Neural cell (in vitro differentiated cells): ENCODE data around the gene WASF3.

Source experiments
- EZH2 ChIP-seq: fragments of 200-600, 300-800 bp; shearing (Covaris generic), sonication (generic); IDR thresholded peaks from 2 replicates; pipeline ENCODE4 v1.6.1; 2014; ENCODE audit warnings: antibody characterized with exemption, low read length, borderline replicate concordance, mild to moderate bottlenecking; ENCODE audit not compliant: insufficient read depth, poor library complexity, severe bottlenecking
- POLR2AphosphoS5 ChIP-seq: IDR thresholded peaks from 2 replicates; pipeline ENCODE4 v1.6.1; 2012
- SMC3 ChIP-seq: fragments of 450-650 bp; conservative IDR thresholded peaks from 2 replicates; pipeline ENCODE4 v1.6.1; 2014; ENCODE audit warnings: antibody characterized with exemption, mild to moderate bottlenecking, moderate library complexity; ENCODE audit not compliant: poor library complexity
- TAF1 ChIP-seq: IDR thresholded peaks from 2 replicates; pipeline ENCODE4 v1.6.1; 2012; ENCODE audit warnings: low read depth
- TF ChIP-seq, protein P1 (sequence below): fragments of 450-650 bp; IDR thresholded peaks from 2 replicates; pipeline ENCODE4 v1.5.1; 2014; ENCODE audit warnings: antibody characterized with exemption, mild to moderate bottlenecking, moderate library complexity; ENCODE audit not compliant: poor library complexity, severe bottlenecking
- TF ChIP-seq, protein P2 (sequence below): IDR thresholded peaks from 2 replicates; pipeline ENCODE4 v1.6.1; 2012; ENCODE audit warnings: borderline replicate concordance

DNA sequence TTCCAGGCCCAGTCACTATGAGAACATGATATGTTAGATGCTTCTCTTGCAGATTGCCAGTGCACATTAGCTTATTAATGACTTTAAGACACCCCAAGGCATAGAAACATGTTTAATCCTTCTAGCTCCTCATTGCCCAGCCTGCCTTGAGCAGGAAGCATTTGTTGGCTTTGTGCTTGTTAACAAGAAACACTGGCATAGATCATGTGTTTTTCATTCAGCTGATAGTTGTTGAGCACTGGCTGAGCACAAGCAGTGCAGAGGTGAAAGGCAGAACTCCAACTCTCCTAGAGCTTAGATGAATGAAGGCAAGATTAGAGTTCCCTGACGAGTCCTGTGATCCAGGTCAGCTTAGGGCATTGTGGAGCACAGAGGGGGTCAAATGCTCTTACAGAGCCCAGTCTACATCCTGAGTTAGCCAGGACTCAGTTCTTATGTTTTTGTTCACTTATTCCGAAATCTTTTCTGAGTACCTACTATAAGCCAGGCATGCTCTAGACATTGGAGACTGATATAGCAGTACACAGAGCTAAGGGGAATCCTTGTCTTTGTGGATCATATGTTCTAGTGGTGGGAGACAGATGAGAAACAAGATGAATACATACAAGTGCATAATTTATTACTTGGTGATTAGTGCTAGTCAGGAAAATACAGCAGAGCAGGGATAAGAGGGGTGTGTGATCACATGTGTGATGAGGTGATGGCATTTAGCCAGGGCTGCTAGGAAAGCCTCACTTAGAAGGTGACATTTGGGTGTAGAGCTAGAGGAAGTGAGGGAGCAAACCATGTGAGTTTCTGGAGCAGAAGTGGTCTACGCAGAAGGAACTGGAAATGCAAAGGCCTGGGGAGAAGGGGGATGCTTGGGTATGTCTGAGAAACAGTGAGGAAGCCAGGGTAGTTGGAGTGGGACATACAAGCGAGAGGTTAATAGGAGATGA lies 101.2 kb downstream of the WASF3 start:
- TF ChIP-seq, protein P1, sequence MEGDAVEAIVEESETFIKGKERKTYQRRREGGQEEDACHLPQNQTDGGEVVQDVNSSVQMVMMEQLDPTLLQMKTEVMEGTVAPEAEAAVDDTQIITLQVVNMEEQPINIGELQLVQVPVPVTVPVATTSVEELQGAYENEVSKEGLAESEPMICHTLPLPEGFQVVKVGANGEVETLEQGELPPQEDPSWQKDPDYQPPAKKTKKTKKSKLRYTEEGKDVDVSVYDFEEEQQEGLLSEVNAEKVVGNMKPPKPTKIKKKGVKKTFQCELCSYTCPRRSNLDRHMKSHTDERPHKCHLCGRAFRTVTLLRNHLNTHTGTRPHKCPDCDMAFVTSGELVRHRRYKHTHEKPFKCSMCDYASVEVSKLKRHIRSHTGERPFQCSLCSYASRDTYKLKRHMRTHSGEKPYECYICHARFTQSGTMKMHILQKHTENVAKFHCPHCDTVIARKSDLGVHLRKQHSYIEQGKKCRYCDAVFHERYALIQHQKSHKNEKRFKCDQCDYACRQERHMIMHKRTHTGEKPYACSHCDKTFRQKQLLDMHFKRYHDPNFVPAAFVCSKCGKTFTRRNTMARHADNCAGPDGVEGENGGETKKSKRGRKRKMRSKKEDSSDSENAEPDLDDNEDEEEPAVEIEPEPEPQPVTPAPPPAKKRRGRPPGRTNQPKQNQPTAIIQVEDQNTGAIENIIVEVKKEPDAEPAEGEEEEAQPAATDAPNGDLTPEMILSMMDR = no peak
- TF ChIP-seq SMC3 (no peak), EZH2 (no peak), POLR2AphosphoS5 (no peak), TAF1 (no peak)
- TF ChIP-seq, protein P2, sequence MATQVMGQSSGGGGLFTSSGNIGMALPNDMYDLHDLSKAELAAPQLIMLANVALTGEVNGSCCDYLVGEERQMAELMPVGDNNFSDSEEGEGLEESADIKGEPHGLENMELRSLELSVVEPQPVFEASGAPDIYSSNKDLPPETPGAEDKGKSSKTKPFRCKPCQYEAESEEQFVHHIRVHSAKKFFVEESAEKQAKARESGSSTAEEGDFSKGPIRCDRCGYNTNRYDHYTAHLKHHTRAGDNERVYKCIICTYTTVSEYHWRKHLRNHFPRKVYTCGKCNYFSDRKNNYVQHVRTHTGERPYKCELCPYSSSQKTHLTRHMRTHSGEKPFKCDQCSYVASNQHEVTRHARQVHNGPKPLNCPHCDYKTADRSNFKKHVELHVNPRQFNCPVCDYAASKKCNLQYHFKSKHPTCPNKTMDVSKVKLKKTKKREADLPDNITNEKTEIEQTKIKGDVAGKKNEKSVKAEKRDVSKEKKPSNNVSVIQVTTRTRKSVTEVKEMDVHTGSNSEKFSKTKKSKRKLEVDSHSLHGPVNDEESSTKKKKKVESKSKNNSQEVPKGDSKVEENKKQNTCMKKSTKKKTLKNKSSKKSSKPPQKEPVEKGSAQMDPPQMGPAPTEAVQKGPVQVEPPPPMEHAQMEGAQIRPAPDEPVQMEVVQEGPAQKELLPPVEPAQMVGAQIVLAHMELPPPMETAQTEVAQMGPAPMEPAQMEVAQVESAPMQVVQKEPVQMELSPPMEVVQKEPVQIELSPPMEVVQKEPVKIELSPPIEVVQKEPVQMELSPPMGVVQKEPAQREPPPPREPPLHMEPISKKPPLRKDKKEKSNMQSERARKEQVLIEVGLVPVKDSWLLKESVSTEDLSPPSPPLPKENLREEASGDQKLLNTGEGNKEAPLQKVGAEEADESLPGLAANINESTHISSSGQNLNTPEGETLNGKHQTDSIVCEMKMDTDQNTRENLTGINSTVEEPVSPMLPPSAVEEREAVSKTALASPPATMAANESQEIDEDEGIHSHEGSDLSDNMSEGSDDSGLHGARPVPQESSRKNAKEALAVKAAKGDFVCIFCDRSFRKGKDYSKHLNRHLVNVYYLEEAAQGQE = no peak
